GM21360 (cell line): ENCODE results near the gene SPOCK3.
A peak's percentile ranks its signal among the peaks of the same experiment; 100 is the strongest.

Source experiments
- ATAC-seq: cut with Tn5 transposase; IDR thresholded peaks from one replicate; pipeline ENCODE4 v1.9.1; 2021; ENCODE audit warnings: mild to moderate bottlenecking, moderate library complexity; ENCODE audit not compliant: unreplicated experiment

Gene SPOCK3

GRCh38 chr4:167041524-167041923 is 192.8 kb downstream of the SPOCK3 start:
- ATAC-seq, result no peak

GRCh38 chr4:167035390-167035789 is 198.9 kb downstream of the SPOCK3 start:
- ATAC-seq, result no peak

- ATAC-seq, result no peak
Observed at GRCh38 chr4:167034983-167035382, 199.3 kb downstream of the SPOCK3 start.

GRCh38 chr4:167032871-167033270 is 201.4 kb downstream of the SPOCK3 start:
- ATAC-seq, result no peak

- no peak for ATAC-seq
Observed at GRCh38 chr4:167031534-167032156, 202.6 kb downstream of the SPOCK3 start.

DNA sequence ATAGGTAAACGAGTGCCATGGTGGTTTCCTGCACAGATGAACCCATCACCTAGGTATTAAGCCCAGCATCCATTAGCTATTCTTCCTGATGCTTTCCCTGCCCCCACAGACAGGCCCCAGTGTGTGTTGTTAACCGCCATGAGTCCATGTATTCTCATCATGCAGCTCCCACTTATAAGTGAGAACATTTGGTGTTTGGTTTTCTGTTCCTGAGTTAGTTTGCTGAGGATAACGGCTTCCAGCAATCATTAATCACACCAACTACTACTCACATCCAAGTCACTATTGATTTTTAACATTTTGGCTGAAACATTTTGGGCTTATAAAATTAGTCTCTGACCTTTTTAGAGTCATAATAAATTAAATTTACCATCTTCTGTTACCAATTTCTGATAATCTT is 205.3 kb downstream of the SPOCK3 start:
- no peak for ATAC-seq

DNA sequence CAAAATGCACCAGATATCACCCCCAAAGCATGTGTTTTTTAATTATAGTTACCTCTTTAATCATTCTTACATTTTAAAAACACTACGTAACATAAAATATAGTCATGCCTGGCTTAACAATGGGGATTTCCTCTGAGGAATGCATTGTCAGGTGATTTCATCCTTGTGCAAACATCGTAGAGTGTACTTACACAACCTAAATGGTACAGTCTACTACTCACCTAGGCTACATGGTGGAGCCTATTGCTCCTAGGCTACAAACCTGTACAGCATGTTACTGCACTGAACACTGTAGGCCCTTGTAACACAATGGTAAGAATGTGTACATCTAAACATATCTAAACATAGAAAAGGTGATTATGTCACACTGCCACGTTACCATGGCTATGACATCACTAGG is 208.6 kb downstream of the SPOCK3 start:
- no peak for ATAC-seq

- no peak for ATAC-seq
Observed at GRCh38 chr4:167023364-167023925, 210.8 kb downstream of the SPOCK3 start.

DNA sequence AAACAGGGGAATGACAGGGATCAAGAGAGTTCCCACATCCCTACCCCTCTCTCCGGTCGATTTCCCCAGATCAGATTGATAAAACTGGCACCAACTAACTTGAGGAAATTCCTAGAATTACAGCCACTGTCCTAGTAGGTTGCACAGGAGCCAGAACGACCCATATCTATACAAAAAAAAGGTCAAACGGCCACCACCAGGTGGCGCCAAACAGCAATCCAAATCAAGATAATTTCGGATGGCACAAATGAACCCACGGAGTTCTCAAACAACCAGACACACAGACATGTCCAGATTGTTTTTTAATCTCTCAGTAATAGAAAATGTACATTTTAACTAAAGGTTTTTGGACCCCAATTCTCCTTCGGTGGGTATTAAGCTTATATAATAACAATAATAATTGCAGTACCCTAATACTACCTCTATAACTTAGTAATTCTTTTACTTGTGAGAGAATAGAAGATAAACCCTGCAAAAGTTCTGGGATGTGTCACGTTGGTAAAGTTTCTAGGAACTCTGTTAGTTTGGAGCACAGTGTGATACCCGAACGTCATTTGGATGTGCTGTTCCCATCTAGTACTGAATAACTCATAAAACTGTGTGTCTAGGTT is 212.6 kb downstream of the SPOCK3 start:
- no peak for ATAC-seq

DNA sequence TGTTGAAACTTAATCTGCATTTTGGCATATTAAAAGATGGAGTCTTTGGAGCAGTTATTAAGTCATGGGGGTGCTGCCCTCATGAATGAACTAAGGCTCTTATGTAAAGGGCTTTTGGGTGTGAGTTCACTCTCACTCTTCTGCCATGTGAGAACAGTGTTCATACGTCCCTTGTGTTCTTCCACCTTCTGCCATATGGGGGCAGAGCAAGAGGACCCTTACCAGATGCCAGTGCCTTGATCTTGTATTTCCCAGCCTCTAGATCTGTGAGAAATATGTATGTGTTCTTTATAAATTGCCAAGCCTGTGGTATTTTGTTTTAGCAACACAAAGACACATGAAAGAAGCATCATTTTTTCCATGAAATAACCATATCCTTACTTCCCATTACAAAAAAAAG is 213.9 kb downstream of the SPOCK3 start:
- ATAC-seq, result peak; percentile 61

DNA sequence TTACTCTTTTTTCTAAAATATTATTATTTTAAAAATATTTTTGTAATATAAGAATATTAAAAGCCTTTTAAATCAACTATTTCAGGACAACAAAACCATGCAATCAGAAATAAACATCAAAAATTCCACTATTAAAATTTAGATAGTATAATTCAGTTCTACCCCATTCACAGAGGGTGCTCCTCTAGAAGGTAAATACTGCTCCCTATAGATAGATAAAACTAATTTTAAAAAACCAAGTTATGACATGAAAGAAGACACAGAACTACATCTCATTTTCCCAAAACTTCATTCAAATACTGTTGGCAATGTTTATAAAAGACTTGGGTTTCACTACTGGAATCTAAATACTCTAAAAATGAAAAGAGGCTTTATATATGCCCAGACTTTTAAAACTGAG is 219.3 kb downstream of the SPOCK3 start:
- no peak for ATAC-seq

GRCh38 chr4:167003326-167003725 is 231.0 kb downstream of the SPOCK3 start:
- no peak for ATAC-seq

DNA sequence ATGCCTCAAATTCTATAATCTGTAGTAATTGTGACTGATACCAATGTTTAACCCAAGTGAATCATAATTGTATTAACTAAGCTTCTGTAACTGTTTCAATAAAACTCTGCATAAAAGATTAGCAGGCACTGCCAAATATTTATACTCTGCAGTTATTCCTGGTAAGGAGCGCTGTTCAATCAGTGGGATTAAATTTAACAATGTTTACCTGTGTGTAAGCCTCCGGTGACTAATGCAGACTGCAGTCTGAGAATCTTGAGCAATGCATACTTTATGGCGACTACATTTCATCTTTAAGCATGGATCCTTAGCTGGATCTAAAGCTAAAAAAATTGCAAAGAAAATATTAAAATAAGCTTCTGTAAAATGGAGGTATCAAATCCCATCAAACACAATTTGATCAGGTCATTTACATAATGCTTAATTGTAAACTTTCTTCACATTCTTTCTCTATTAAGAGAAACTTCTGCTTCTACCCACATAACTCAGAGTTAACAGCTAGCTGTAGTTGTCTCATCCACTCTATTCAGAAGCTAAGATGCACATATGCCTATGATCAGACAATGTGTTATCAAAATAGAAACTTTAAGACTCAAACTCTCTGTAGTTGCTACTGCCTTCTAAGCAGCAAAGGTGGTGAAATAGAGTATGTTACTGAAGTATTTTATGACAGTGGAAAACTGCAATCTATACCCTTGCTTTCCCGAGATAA is 234.0 kb downstream of the SPOCK3 start:
- ATAC-seq, result no peak

GRCh38 chr4:166996216-166996615 is 238.1 kb downstream of the SPOCK3 start:
- ATAC-seq, result no peak

GRCh38 chr4:166994686-166995085 is 239.6 kb downstream of the SPOCK3 start:
- no peak for ATAC-seq

DNA sequence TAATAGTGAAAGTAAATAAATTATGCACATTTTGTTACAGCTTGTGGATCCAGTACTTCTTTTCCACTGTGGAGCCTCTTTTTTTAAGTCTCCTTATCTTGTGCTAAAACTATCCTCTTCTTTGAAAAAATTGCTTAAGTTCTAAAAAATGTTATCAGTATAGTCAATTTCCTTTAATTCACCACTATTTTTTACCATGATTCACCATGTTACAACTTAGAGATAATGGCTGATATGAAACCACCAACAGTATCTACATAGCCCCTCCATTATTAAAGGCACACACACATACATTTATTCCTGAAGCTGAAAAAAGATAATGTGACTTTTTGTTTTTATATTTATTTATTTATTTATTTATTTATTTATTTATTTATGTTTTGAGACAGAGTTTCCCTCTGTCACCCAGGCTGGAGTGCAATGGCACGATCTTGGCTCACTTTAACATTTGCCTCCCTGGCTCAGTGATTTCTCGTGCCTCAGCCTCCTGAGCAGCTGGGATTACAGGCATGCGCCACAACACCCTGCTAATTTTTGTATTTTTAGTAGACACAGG is 243.2 kb downstream of the SPOCK3 start:
- no peak for ATAC-seq

GRCh38 chr4:166989886-166990285 is 244.4 kb downstream of the SPOCK3 start:
- ATAC-seq, result no peak

- ATAC-seq, result no peak
Observed at GRCh38 chr4:166987026-166987425, 247.3 kb downstream of the SPOCK3 start.

GRCh38 chr4:166981847-166982246 is 252.4 kb downstream of the SPOCK3 start:
- no peak for ATAC-seq

DNA sequence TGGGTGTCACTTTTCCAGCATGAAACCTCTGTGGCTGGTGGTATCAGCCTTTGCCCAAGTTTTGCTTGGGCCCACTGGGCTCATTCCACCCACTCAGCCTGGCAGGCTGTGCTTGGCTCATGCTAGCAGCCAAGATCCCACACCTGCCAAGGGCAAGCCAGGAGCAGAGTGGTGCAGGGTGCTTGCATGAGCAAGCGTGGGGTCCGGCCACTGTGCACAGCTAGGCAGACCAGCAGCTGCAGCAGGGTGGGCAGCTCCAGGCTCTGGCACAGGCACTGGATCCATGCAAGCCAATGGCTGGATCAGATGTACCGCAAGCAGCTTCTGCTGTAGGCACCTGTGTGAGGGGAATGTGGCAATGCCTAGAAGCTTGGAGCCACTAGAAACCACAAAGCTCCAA is 253.9 kb downstream of the SPOCK3 start:
- no peak for ATAC-seq

DNA sequence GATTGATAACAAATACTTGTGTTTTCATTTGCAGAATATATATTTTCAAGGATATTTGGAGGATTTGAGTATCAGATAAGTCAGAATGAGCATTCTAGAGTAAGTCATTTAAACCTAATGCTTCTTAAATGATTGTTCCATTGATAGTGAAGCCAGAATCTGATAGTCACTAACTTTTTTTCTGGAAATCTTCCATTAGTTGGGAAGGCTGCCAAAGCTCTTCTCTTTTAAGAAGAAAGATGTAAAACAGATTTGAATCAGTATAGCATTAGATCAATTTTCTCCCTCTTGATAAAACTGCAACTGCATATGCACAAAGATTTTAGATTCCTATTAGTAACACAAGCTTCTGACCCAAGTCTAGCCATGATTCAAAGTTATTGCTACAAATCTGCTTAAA is 256.7 kb downstream of the SPOCK3 start:
- no peak for ATAC-seq

- ATAC-seq, result peak; percentile 60
Observed at GRCh38 chr4:166972071-166972470, 262.2 kb downstream of the SPOCK3 start.
